WTC11 (cell line): ENCODE measurements around the gene KIRREL3.

Experiments used
- ATF6 ChIP-seq: sonication (generic); formaldehyde crosslinking; IDR thresholded peaks from 2 replicates; pipeline ENCODE4 v1.8.1; 2023; ENCODE audit warnings: mild to moderate bottlenecking, missing genetic modification reagents
- CREB1 ChIP-seq: sonication (generic); formaldehyde crosslinking; IDR thresholded peaks from 2 replicates; pipeline ENCODE4 v1.8.0; 2023; ENCODE audit warnings: mild to moderate bottlenecking, missing genetic modification reagents
- CTCF ChIP-seq: fragments of 200-600 bp; IDR thresholded peaks from 2 replicates; pipeline ENCODE4 v1.8.0; 2022; ENCODE audit warnings: antibody characterized with exemption
- E2F4 ChIP-seq: sonication (generic); formaldehyde crosslinking; IDR thresholded peaks from 2 replicates; pipeline ENCODE4 v1.8.1; 2022; ENCODE audit warnings: low read depth, mild to moderate bottlenecking, moderate library complexity, missing genetic modification reagents, borderline replicate concordance
- ESRRA ChIP-seq: sonication (generic); formaldehyde crosslinking; IDR thresholded peaks from 2 replicates; pipeline ENCODE4 v1.8.1; 2022; ENCODE audit warnings: mild to moderate bottlenecking, missing genetic modification reagents, borderline replicate concordance
- IRF1 ChIP-seq: sonication (generic); formaldehyde crosslinking; IDR thresholded peaks from 2 replicates; pipeline ENCODE4 v1.8.0; 2023; ENCODE audit warnings: missing genetic modification reagents
- MYBL2 ChIP-seq: sonication (generic); formaldehyde crosslinking; IDR thresholded peaks from 2 replicates; pipeline ENCODE4 v1.8.1; 2023; ENCODE audit warnings: mild to moderate bottlenecking, moderate library complexity, missing genetic modification reagents
- NR3C1 ChIP-seq: sonication (generic); formaldehyde crosslinking; conservative IDR thresholded peaks from 2 replicates; pipeline ENCODE4 v1.8.1; 2023; ENCODE audit warnings: low read depth, mild to moderate bottlenecking, missing genetic modification reagents
- SP1 ChIP-seq: sonication (generic); formaldehyde crosslinking; conservative IDR thresholded peaks from 2 replicates; pipeline ENCODE4 v1.8.1; 2022; ENCODE audit warnings: missing genetic modification reagents
- TCF7 ChIP-seq: sonication (generic); formaldehyde crosslinking; IDR thresholded peaks from 2 replicates; pipeline ENCODE4 v1.8.0; 2022; ENCODE audit warnings: mild to moderate bottlenecking, low read depth, missing genetic modification reagents, moderate library complexity
- USF1 ChIP-seq: sonication (generic); formaldehyde crosslinking; IDR thresholded peaks from 2 replicates; pipeline ENCODE4 v1.8.0; 2022; ENCODE audit warnings: mild to moderate bottlenecking, missing genetic modification reagents
- ZBTB43 ChIP-seq: sonication (generic); formaldehyde crosslinking; IDR thresholded peaks from 2 replicates; pipeline ENCODE4 v1.8.1; 2023; ENCODE audit warnings: mild to moderate bottlenecking, missing genetic modification reagents

GRCh38 chr11:126489836-126490660, 510.5 kb downstream of the KIRREL3 start:
- TF ChIP-seq CREB1 (CRISPR knock-in tag), result no peak
- no peak for TF ChIP-seq E2F4 (CRISPR knock-in tag)
- TF ChIP-seq ZBTB43, result no peak
- no peak for TF ChIP-seq CTCF
- TF ChIP-seq IRF1 (CRISPR knock-in tag), result no peak
- no peak for TF ChIP-seq USF1
- TF ChIP-seq TCF7, result no peak
- no peak for TF ChIP-seq ESRRA (CRISPR knock-in tag)
- no peak for TF ChIP-seq ATF6
- no peak for TF ChIP-seq MYBL2 (CRISPR knock-in tag)
- TF ChIP-seq NR3C1 (CRISPR knock-in tag), result no peak
- no peak for TF ChIP-seq SP1 (CRISPR knock-in tag)
